Measurements from ENCODE around the gene SIL1.

- TF ChIP-seq CTCF (IDR thresholded peaks at IDR 0.05): no peak
- no peak for TF ChIP-seq POLR2AphosphoS5 (IDR thresholded peaks at IDR 0.05; ENCODE audit: insufficient read depth in 1 of 2, low read depth in 1 of 2)
Measured at GRCh38 chr5:139134906-139135305, 63.3 kb downstream of the SIL1 start.

Measured in vagina (tissue), 2 donors.